B cell (primary cell): ENCODE results near the gene PAFAH2. TPM values are rescaled to one million over a fixed set of nuclear protein-coding genes. Genes with fewer than 3 reads are reported as not detected.

Experiments used
- ATAC-seq: fragments of 200-7000 bp; cut with Tn5 transposase; one replicate; pipeline ENCODE4 v1.10.0; 2021; ENCODE audit warnings: low read depth, mild to moderate bottlenecking, moderate number of reproducible peaks, moderate library complexity
- CTCF ChIA-PET: fragments of 350-600 bp; sonication (Branson Sonifier 250); formaldehyde crosslinking; loops from one replicate; lab custom pipeline; 2021; ENCODE audit warnings: antibody characterized with exemption, inconsistent platforms; lab: Charles Lee
- POLR2A ChIA-PET: fragments of 350-600 bp; sonication (Branson Sonifier 250); formaldehyde crosslinking; loops from one replicate; lab custom pipeline; 2021; ENCODE audit warnings: antibody characterized with exemption; lab: Charles Lee
- DNase-seq: peaks from one replicate; pipeline ENCODE4 v3.0.0; 2013
- H2AFZ ChIP-seq: 2 replicates; pipeline ENCODE4 v1.6.1; 2012; ENCODE audit warnings: mild to moderate bottlenecking, low read depth, low read length; ENCODE audit not compliant: insufficient read depth, poor library complexity, severe bottlenecking
- H3K27ac ChIP-seq, 2 donors: 1 replicate in 1 of 2; 2 replicates in 1 of 2; pipeline ENCODE4 v1.5.1; 2012 to 2013; ENCODE audit warnings: low read length in 2 of 2, mild to moderate bottlenecking in 2 of 2, moderate library complexity in 1 of 2
- H3K27me3 ChIP-seq, 4 experiments: fragments of 200-600 bp in 1 of 4; sonication (generic) in 1 of 4; replicated peaks in 1 of 4; 1 replicate in 2 of 4; 2 replicates in 2 of 4; pipeline versions ENCODE4 v1.6.1 to v1.7.0; 2013 to 2016; ENCODE audit warnings: low read length in 3 of 4, mild to moderate bottlenecking in 2 of 4, mixed read lengths in 1 of 4, moderate library complexity in 1 of 4; ENCODE audit not compliant: insufficient read depth in 4 of 4, control insufficient read depth in 3 of 4; ENCODE audit errors: control extremely low read depth in 1 of 4
- H3K36me3 ChIP-seq, 2 experiments: replicated peaks in 1 of 2; 1 replicate in 1 of 2; 2 replicates in 1 of 2; pipeline versions ENCODE4 v1.6.1 to v1.7.1; 2013; ENCODE audit warnings: low read length in 1 of 2; ENCODE audit not compliant: insufficient read depth in 2 of 2, control insufficient read depth in 1 of 2; ENCODE audit errors: control extremely low read depth in 1 of 2, extremely low read depth in 1 of 2
- H3K4me1 ChIP-seq, 2 donors: fragments of 200-600 bp in 1 of 2; sonication (generic) in 1 of 2; 1 replicate in 1 of 2; 2 replicates in 1 of 2; pipeline versions ENCODE4 v1.5.1 to v1.6.1; 2013 to 2017; ENCODE audit warnings: low read length in 2 of 2; ENCODE audit not compliant: control insufficient read depth in 2 of 2, insufficient read depth in 2 of 2
- H3K4me2 ChIP-seq: replicated peaks from 2 replicates; pipeline ENCODE3; 2012; ENCODE audit warnings: mild to moderate bottlenecking, low read depth, low read length; ENCODE audit not compliant: poor library complexity, severe bottlenecking
- H3K4me3 ChIP-seq, 5 experiments: fragments of 200-600 bp in 1 of 5; sonication (generic) in 1 of 5; 1 replicate in 3 of 5; 2 replicates in 2 of 5; pipeline versions ENCODE4 v1.5.1 to v1.7.0; 2011 to 2016; ENCODE audit warnings: low read length in 4 of 5, mild to moderate bottlenecking in 4 of 5, low read depth in 2 of 5, control low read depth in 1 of 5, moderate library complexity in 1 of 5; ENCODE audit not compliant: insufficient read depth in 1 of 5; ENCODE audit errors: control extremely low read depth in 1 of 5, extremely low read depth in 1 of 5
- H3K79me2 ChIP-seq: fragments of 200-600 bp; sonication (generic); one replicate; pipeline ENCODE4 v1.6.0; 2016; ENCODE audit warnings: low read length; ENCODE audit not compliant: control insufficient read depth, insufficient read depth
- H3K9ac ChIP-seq: fragments of 200-600 bp; sonication (generic); 2 replicates; pipeline ENCODE4 v1.6.1; 2017; ENCODE audit warnings: mild to moderate bottlenecking, low read length, moderate library complexity
- H3K9me3 ChIP-seq, 3 donors: one replicate each; pipeline versions ENCODE4 v1.6.1 to v1.7.1; 2013; ENCODE audit warnings: low read length in 2 of 3; ENCODE audit not compliant: control insufficient read depth in 2 of 3, insufficient read depth in 1 of 3; ENCODE audit errors: control extremely low read depth in 1 of 3
- H4K20me1 ChIP-seq: 2 replicates; pipeline ENCODE4 v1.6.0; 2012; ENCODE audit warnings: mild to moderate bottlenecking, low read length; ENCODE audit not compliant: insufficient read depth, control insufficient read depth, poor library complexity, severe bottlenecking
- H3K27ac Mint-ChIP-seq: one replicate; pipeline ENCODE4 v1.8.0; 2021; ENCODE audit warnings: mixed read lengths
- H3K27me3 Mint-ChIP-seq: one replicate; pipeline ENCODE4 v1.8.0; 2021; ENCODE audit warnings: mixed read lengths
- H3K4me1 Mint-ChIP-seq: one replicate; pipeline ENCODE4 v1.8.0; 2021; ENCODE audit warnings: mixed read lengths
- H3K4me3 Mint-ChIP-seq: one replicate; pipeline ENCODE4 v1.8.0; 2021; ENCODE audit warnings: mixed read lengths
- H3K9me3 Mint-ChIP-seq: one replicate; pipeline ENCODE4 v1.8.0; 2022; ENCODE audit warnings: mixed read lengths; ENCODE audit not compliant: insufficient read depth
- CTCF ChIP-seq: fragments of 200-600 bp; IDR thresholded peaks from one replicate; pipeline ENCODE4 v1.8.0; 2022; ENCODE audit warnings: antibody characterized with exemption, mild to moderate bottlenecking
- EZH2 ChIP-seq: IDR thresholded peaks from 2 replicates; pipeline ENCODE4 v1.6.1; 2012; ENCODE audit warnings: borderline replicate concordance, low read depth, mild to moderate bottlenecking, moderate library complexity, low read length; ENCODE audit not compliant: insufficient read depth, poor library complexity, severe bottlenecking
- WGBS: methylation state at CpG from one replicate; pipeline ENCODE4 v1.1.5; 2013; ENCODE audit warnings: missing lambda C conversion rate; ENCODE audit not compliant: insufficient coverage; 5-methylcytosine and 5-hydroxymethylcytosine counted together
- intact Hi-C: fragments of 100-400 bp; cut with micrococcal nuclease; formaldehyde crosslinking; loops from one replicate; pipeline ENCODE4 v1.10.0; 2022
- polyA plus RNA-seq: library from polyadenylated mRNA; depleted of rRNA; stranded (reverse); fragments of >200 nt; gene quantifications from 2 replicates; pipeline ENCODE4 v1.2.3, GENCODE V29; 2012
- total RNA-seq, 2 donors: library from RNA; stranded (reverse); fragments of 120-200 nt in 1 of 2; gene quantifications; 1 replicate in 1 of 2; 2 replicates in 1 of 2; pipeline versions ENCODE4 v1.2.3 to v1.2.4, GENCODE V29; 2013 to 2022

PAFAH2 gene
- total and polyA plus RNA-seq, 2 donors (not counting 1 experiment from before 2014, with no cell fraction given), result 5.1 to 8.8 TPM

GRCh38 chr1:26035959-26036755, 38.3 kb upstream of the PAFAH2 start:
- Histone ChIP-seq H3K4me2 (peak overlapping the region; percentile 98), H3K27me3 (peaks cover 0 to 22% (median 4%) of the 10 kb centered on the region in 4 experiments), H3K4me3 (peak overlapping the region; percentile 41 to 96 (median 95)), H3K79me2 (no peaks in the 10 kb centered on the region), H3K4me1 (peaks cover 10 to 13% of the 10 kb centered on the region in 2 donors), H3K36me3 (no peaks in the 10 kb centered on the region), H3K9me3 (no peaks in the 10 kb centered on the region), H3K27ac (peak overlapping the region in 1 of 2 donors; percentile 67), H3K9ac (peak overlapping the region; percentile 93), H4K20me1 (no peaks in the 10 kb centered on the region), H2AFZ (peak overlapping the region; percentile 100)
- Mint-ChIP-seq H3K4me3 (peak overlapping the region; percentile 96), H3K9me3 (no peaks in the 10 kb centered on the region), H3K4me1 (peaks cover 13% of the 10 kb centered on the region), H3K27ac (peak overlapping the region; percentile 89), H3K27me3 (peaks cover 6% of the 10 kb centered on the region)
- no peak for TF ChIP-seq EZH2
- TF ChIP-seq CTCF, result peak; percentile 99
- 3% methylated on average over 31 of the region's 39 CpGs for WGBS
- POLR2A ChIA-PET, result no interaction called here
- DNase-seq, result peak; percentile 88
- peak; percentile 74 for ATAC-seq
- intact Hi-C loops, result loop anchor here (1.0 to 5.0 kb wide), 5 partner anchors 38 to 130 kb away; partner anchors contain the start of genes PAFAH2, PDIK1L and STMN1
- CTCF ChIA-PET, result interaction anchor here (0.7 to 2.7 kb wide), 7 partner anchors 8 to 140 kb away, joined by 3 to 14 read pairs (median 3); partner anchors contain the start of gene PAFAH2
